Stomach (tissue), 9 donors: Measurements from ENCODE around the gene SPATA2. TPM values are rescaled to one million over a fixed set of nuclear protein-coding genes. Genes with fewer than 3 reads are reported as not detected.

Experiments
- DNase-seq, 2 donors: peaks; one replicate each; pipeline versions ENCODE4 v3.0.0 to v3.0.0-alpha.2; 2013 to 2019
- H3K27ac ChIP-seq, 5 donors: fragments of 200-600 bp in 4 of 5; sonication (generic) in 4 of 5; one replicate each; pipeline ENCODE4 v1.5.1; 2013 to 2019; ENCODE audit warnings: mild to moderate bottlenecking in 1 of 5, moderate library complexity in 1 of 5
- H3K27me3 ChIP-seq, 3 donors: fragments of 200-600 bp; sonication (generic); one replicate each; pipeline ENCODE4 v1.5.1; 2017 to 2019; ENCODE audit warnings: mixed run types in 1 of 3
- H3K36me3 ChIP-seq, 4 donors: fragments of 200-600 bp; sonication (generic); 1 replicate in 3 of 4; 2 replicates in 1 of 4; pipeline ENCODE4 v1.5.1; 2016 to 2019
- H3K4me1 ChIP-seq, 4 donors: fragments of 200-600 bp; sonication (generic); one replicate each; pipeline ENCODE4 v1.5.1; 2016 to 2019
- H3K4me3 ChIP-seq, 4 donors: fragments of 200-600 bp; sonication (generic) in 3 of 4; one replicate each; pipeline ENCODE4 v1.5.1; 2016 to 2019; ENCODE audit warnings: mild to moderate bottlenecking in 1 of 4
- H3K9me3 ChIP-seq, 4 donors: fragments of 200-600 bp; sonication (generic); one replicate each; pipeline ENCODE4 v1.5.1; 2016 to 2019
- CTCF ChIP-seq, 7 experiments: fragments of 450-650 bp in 4 of 7; fragments of 200-600 bp in 3 of 7; sonication (generic) in 3 of 7; IDR thresholded peaks; one replicate each; pipeline ENCODE4 v1.5.1; 2016 to 2019; ENCODE audit warnings: antibody characterized with exemption in 7 of 7, control low read depth in 2 of 7, mild to moderate bottlenecking in 1 of 7
- EP300 ChIP-seq: sonication (generic); formaldehyde crosslinking; IDR thresholded peaks from one replicate; pipeline ENCODE4 v1.6.1; 2017; ENCODE audit warnings: antibody characterized with exemption
- POLR2A ChIP-seq, 4 donors: fragments of 450-650 bp; IDR thresholded peaks; one replicate each; pipeline ENCODE4 v1.6.1; 2016; ENCODE audit warnings: antibody characterized with exemption in 4 of 4, control low read depth in 2 of 4, mild to moderate bottlenecking in 1 of 4, moderate library complexity in 1 of 4
- POLR2AphosphoS5 ChIP-seq, 3 donors: sonication (generic); formaldehyde crosslinking; IDR thresholded peaks; one replicate each; pipeline ENCODE4 v1.6.1; 2016; ENCODE audit warnings: antibody characterized with exemption in 3 of 3
- WGBS, 5 donors: extraction: QIAGEN DNeasy Blood & Tissue Kit in 3 of 5; methylation state at CpG; one replicate each; pipeline versions ENCODE4 v1.1.5 to v1.1.7; 2013 to 2018; 5-methylcytosine and 5-hydroxymethylcytosine counted together
- intact Hi-C: fragments of 100-400 bp; cut with DNase I; formaldehyde crosslinking; loops from one replicate; pipeline ENCODE4 v1.15.1; 2023; ENCODE audit warnings: low total_unique reads
- polyA plus RNA-seq, 3 donors: library from polyadenylated mRNA; stranded (reverse); fragments of 200-250 nt; gene quantifications; one replicate each; pipeline ENCODE4 v1.2.3, GENCODE V29; 2013
- total RNA-seq, 5 donors: library from RNA; depleted of rRNA; stranded (reverse); fragments of >200 nt; gene quantifications; one replicate each; pipeline versions ENCODE4 v1.1.0 to v1.2.3, GENCODE V29; 2014 to 2016
- donor health status: healthy with polysubstance abuse.
- donor health status: Bipolar disorder and iron deficiency.
- donor health status: healthy.

The SPATA2 gene
- total and polyA plus RNA-seq, 8 donors, result 2.6 to 14.3 (median 6.4) TPM

GRCh38 chr20:49891476-49892110, 23.7 kb downstream of the SPATA2 start:
- no peak overlapping the region for H3K27ac ChIP-seq
- no peaks in the 10 kb centered on the region for H3K9me3 ChIP-seq
- H3K4me3 ChIP-seq, result no peak overlapping the region
- peaks cover 0 to 25% (median 23%) of the 10 kb centered on the region in 4 donors for H3K36me3 ChIP-seq
- WGBS, 5 donors, result 87 to 94% (median 90%) methylated on average over 13 of the region's 13 CpGs
- peaks cover 39 to 91% (median 64%) of the 10 kb centered on the region in 4 donors for H3K4me1 ChIP-seq
- no peak for DNase-seq
- H3K27me3 ChIP-seq, result no peaks in the 10 kb centered on the region
- no peak for TF ChIP-seq POLR2AphosphoS5 (IDR thresholded peaks at IDR 0.05)
- TF ChIP-seq POLR2A (IDR thresholded peaks at IDR 0.05), result no peak
- no peak for TF ChIP-seq EP300
- no peak for TF ChIP-seq CTCF (IDR thresholded peaks at IDR 0.05)
- intact Hi-C loops, result no loop called here

GRCh38 chr20:49890471-49891361, 24.6 kb downstream of the SPATA2 start:
- 41 to 65% (median 55%) methylated on average over 17 to 21 of the region's 21 CpGs for WGBS, 5 donors
- no peaks in the 10 kb centered on the region for H3K27me3 ChIP-seq
- peak in 1 of 2 donors; percentile 73 for DNase-seq
- H3K4me1 ChIP-seq, result peaks cover 39 to 88% (median 64%) of the 10 kb centered on the region in 4 donors
- H3K4me3 ChIP-seq, result no peak overlapping the region
- no peaks in the 10 kb centered on the region for H3K9me3 ChIP-seq
- H3K36me3 ChIP-seq, result peaks cover 5 to 33% (median 32%) of the 10 kb centered on the region in 4 donors
- no peak for TF ChIP-seq EP300
- no peak for TF ChIP-seq POLR2A (IDR thresholded peaks at IDR 0.05)
- TF ChIP-seq POLR2AphosphoS5 (IDR thresholded peaks at IDR 0.05), result no peak
- no peak for TF ChIP-seq CTCF (IDR thresholded peaks at IDR 0.05)
- H3K27ac ChIP-seq, result peak overlapping the region in 3 of 5 donors; percentile 16 to 49 (median 34)
- intact Hi-C loops, result no loop called here

- Histone ChIP-seq H3K27me3 (no peaks in the 10 kb centered on the region), H3K27ac (peak overlapping the region in 4 of 5 donors; percentile 13 to 49 (median 41)), H3K36me3 (peaks cover 9 to 41% (median 39%) of the 10 kb centered on the region in 4 donors), H3K4me3 (no peak overlapping the region), H3K4me1 (peaks cover 39 to 85% (median 64%) of the 10 kb centered on the region in 4 donors), H3K9me3 (no peaks in the 10 kb centered on the region)
- intact Hi-C loops, result loop anchor here (2.0 kb wide), 1 partner anchor 279 kb away; no protein-coding TSS in a partner anchor
- no peak for TF ChIP-seq POLR2AphosphoS5 (IDR thresholded peaks at IDR 0.05)
- peak in 5 of 7 experiments; percentile 17 to 52 (median 30) for TF ChIP-seq CTCF (IDR thresholded peaks at IDR 0.05)
- 30 to 48% (median 39%) methylated on average over 7 to 9 of the region's 9 CpGs for WGBS, 5 donors
- DNase-seq, result peak; percentile 52 to 53
Measured at GRCh38 chr20:49889935-49890333, 25.4 kb downstream of the SPATA2 start.
